GM23248 (cell line): Measurements from ENCODE around the gene RAMP1. TPM values are rescaled to one million over a fixed set of nuclear protein-coding genes. Genes with fewer than 3 reads are reported as not detected.

Source experiments
- DNase-seq: peaks from one replicate; pipeline ENCODE4 v3.0.0-alpha.2; 2015
- H2AFZ ChIP-seq: fragments of 200-600 bp; sonication (generic); 2 replicates; pipeline ENCODE4 v1.6.1; 2016; ENCODE audit warnings: antibody characterized with exemption
- H3F3A ChIP-seq: fragments of 200-600 bp; sonication (generic); 2 replicates; pipeline ENCODE4 v1.6.1; 2016; ENCODE audit warnings: mild to moderate bottlenecking, antibody characterized with exemption, mixed run types; ENCODE audit not compliant: insufficient read depth
- H3K27ac ChIP-seq: fragments of 200-600 bp; sonication (generic); 2 replicates; pipeline ENCODE4 v1.5.1; 2016; ENCODE audit warnings: mild to moderate bottlenecking
- H3K27me3 ChIP-seq: fragments of 200-600 bp; sonication (generic); replicated peaks from 2 replicates; pipeline ENCODE4 v1.6.1; 2016; ENCODE audit warnings: mild to moderate bottlenecking; ENCODE audit not compliant: insufficient read depth
- H3K36me3 ChIP-seq: fragments of 200-600 bp; sonication (generic); 2 replicates; pipeline ENCODE4 v1.6.1; 2016; ENCODE audit warnings: low read depth, mild to moderate bottlenecking
- H3K4me1 ChIP-seq: fragments of 200-600 bp; sonication (generic); 2 replicates; pipeline ENCODE4 v1.6.1; 2016; ENCODE audit warnings: mild to moderate bottlenecking; ENCODE audit not compliant: insufficient read depth
- H3K4me2 ChIP-seq: fragments of 200-600 bp; sonication (generic); one replicate; pipeline ENCODE4 v1.6.1; 2016; ENCODE audit warnings: mild to moderate bottlenecking; ENCODE audit not compliant: unreplicated experiment
- H3K4me3 ChIP-seq: fragments of 200-600 bp; sonication (generic); 2 replicates; pipeline ENCODE4 v1.5.1; 2016; ENCODE audit warnings: mild to moderate bottlenecking
- H3K79me2 ChIP-seq: fragments of 200-600 bp; sonication (generic); 2 replicates; pipeline ENCODE4 v1.6.1; 2016; ENCODE audit warnings: mild to moderate bottlenecking; ENCODE audit not compliant: insufficient read depth
- H3K9ac ChIP-seq: fragments of 200-600 bp; sonication (generic); 2 replicates; pipeline ENCODE4 v1.6.1; 2016; ENCODE audit warnings: mild to moderate bottlenecking
- H3K9me2 ChIP-seq: fragments of 200-600 bp; sonication (generic); 2 replicates; pipeline ENCODE4 v1.6.1; 2016; ENCODE audit warnings: mixed run types, mild to moderate bottlenecking, moderate library complexity; ENCODE audit not compliant: insufficient read depth
- H3K9me3 ChIP-seq: fragments of 200-600 bp; sonication (generic); one replicate; pipeline ENCODE4 v1.6.1; 2017; ENCODE audit warnings: low read depth
- H4K20me1 ChIP-seq: fragments of 200-600 bp; sonication (generic); 2 replicates; pipeline ENCODE4 v1.6.0; 2016; ENCODE audit not compliant: insufficient read depth
- EZH2 ChIP-seq: fragments of 200-600 bp; sonication (generic); IDR thresholded peaks from 2 replicates; pipeline ENCODE4 v1.6.1; 2018; ENCODE audit warnings: antibody characterized with exemption, mild to moderate bottlenecking; ENCODE audit not compliant: insufficient read depth, poor library complexity, severe bottlenecking
- EZH2phosphoT487 ChIP-seq: fragments of 200-600 bp; sonication (generic); IDR thresholded peaks from 2 replicates; pipeline ENCODE4 v1.6.1; 2018; ENCODE audit warnings: antibody characterized with exemption, moderate library complexity, mild to moderate bottlenecking, low read depth; ENCODE audit not compliant: insufficient read depth
- WGBS, 2 experiments: methylation state at CpG; one replicate each; pipeline ENCODE4 v1.1.6; 2015 to 2017; ENCODE audit warnings: low lambda C conversion rate in 2 of 2, low coverage in 1 of 2; ENCODE audit errors: missing lambda C conversion rate in 2 of 2; 5-methylcytosine and 5-hydroxymethylcytosine counted together
- in situ Hi-C: fragments of 300-500 bp; cut with MboI; formaldehyde crosslinking; loops from 2 replicates; pipeline ENCODE4 v1.15.0; 2020
- polyA plus RNA-seq: library from polyadenylated mRNA; unstranded; fragments of >200 nt; fragmentation: Nextera tagmentation; extraction: Ambion mirVana; gene quantifications from 2 replicates; pipeline ENCODE4 v1.2.1, GENCODE V29; 2016
- total RNA-seq: library from RNA; depleted of rRNA; stranded (reverse); fragments of >200 nt; shearing (Covaris generic); gene quantifications from 2 replicates; pipeline ENCODE4 v1.2.3, GENCODE V29; 2014

The RAMP1 gene
- total and polyA plus RNA-seq, 2 experiments from 2014 or later: 4.1 to 11.1 TPM

DNA sequence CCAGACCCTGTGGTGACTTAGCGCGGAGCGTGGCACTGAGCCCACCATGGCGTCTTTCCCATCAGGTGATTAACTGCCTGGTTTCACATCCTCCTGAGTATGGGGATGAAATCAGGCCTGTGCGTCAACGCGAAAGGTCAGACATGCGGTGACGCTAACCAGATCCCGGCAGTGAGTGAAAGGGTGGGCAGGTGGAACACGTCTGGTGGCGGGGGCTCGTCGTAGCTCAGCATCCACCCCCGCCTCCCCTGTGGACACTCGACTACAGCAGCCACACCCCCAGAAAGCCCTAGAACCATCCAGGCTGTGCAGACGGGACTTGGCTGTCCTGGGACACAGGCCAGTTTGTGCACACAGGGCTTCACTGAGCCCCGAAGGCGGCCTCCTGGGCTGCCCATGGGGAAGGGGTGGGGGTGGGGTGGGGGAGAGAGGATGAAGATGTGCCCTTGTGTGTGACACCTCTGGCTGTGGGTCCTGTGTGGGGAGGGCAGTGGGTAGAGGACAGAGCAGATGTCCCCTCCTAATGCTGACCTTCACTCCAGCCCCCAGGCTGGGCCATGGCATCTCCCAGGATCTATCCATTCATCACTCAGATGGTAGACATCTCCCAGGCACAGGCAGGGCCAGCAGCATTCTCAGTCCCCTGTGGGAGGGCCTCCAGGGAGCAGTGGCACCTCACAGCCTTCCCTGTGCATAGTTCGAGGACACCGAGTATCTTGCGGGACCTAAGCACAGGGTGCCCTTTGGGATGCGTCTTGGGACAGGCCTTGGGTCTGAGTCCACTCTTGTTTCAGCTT, 27.5 kb downstream of the RAMP1 start:
- Histone ChIP-seq H3F3A (no peaks in the 10 kb centered on the region), H3K9ac (no peak overlapping the region), H3K27ac (no peak overlapping the region), H3K9me2 (no peaks in the 10 kb centered on the region), H3K79me2 (no peaks in the 10 kb centered on the region), H3K27me3 (no peaks in the 10 kb centered on the region), H3K4me2 (no peak overlapping the region), H2AFZ (no peak overlapping the region), H4K20me1 (no peaks in the 10 kb centered on the region), H3K36me3 (no peaks in the 10 kb centered on the region), H3K9me3 (no peaks in the 10 kb centered on the region), H3K4me3 (no peak overlapping the region), H3K4me1 (peaks cover 9% of the 10 kb centered on the region)
- WGBS, 2 experiments: 77 to 84% methylated on average over 21 to 23 of the region's 23 CpGs
- in situ Hi-C loops: no loop called here
- no peak for DNase-seq
- no peak for TF ChIP-seq EZH2phosphoT487
- no peak for TF ChIP-seq EZH2

DNA sequence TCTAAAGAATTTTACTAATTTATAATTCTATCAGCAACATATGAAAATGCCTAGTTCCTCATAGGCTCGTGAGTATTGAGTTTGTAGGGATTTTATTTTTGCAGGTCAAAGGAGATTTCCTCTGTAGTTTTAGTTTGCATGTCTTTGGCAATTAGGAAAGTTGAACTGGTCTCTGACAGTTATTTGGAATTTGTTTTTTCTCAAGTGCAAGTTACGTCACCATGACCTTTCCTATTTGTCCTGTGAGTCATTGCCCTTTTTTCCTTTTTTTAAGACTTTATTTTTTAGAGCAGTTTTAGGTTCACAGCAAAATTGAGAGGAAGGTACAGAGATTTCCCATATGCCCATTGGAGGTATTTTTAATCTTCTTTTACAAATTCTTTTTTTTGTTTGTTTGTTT, 29.0 kb downstream of the RAMP1 start:
- H3K79me2 ChIP-seq: no peaks in the 10 kb centered on the region
- H3F3A ChIP-seq: no peaks in the 10 kb centered on the region
- in situ Hi-C loops: no loop called here
- H3K9me2 ChIP-seq: no peaks in the 10 kb centered on the region
- no peak overlapping the region for H3K4me3 ChIP-seq
- peak; percentile 83 for DNase-seq
- WGBS, 2 experiments: 34% methylated on average over 2 of the region's 2 CpGs
- peaks cover 9% of the 10 kb centered on the region for H3K4me1 ChIP-seq
- TF ChIP-seq EZH2 (no peak), EZH2phosphoT487 (no peak)
- no peaks in the 10 kb centered on the region for H4K20me1 ChIP-seq
- H3K27me3 ChIP-seq: no peaks in the 10 kb centered on the region
- no peak overlapping the region for H3K9ac ChIP-seq
- no peaks in the 10 kb centered on the region for H3K9me3 ChIP-seq
- H3K27ac ChIP-seq: no peak overlapping the region
- H3K4me2 ChIP-seq: peak overlapping the region; percentile 49
- no peaks in the 10 kb centered on the region for H3K36me3 ChIP-seq
- H2AFZ ChIP-seq: no peak overlapping the region

DNA sequence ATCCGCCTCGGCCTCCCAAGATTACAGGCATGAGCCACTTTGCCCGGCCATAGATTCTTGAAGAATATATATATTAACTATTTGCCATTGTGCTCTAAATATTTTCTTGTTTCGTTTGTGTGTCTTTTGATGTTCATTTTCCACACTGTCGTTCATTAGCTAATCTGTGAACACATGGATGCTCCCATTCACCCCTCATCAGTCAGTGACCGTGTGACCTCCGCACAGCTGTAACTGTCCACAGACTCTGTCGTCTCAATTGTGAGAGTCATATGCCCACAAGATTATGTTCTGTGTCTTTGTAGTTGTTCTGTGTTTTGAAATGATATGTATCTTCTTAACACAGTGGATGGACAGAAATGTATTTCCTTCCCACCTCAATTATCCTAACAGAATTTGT, 29.6 kb downstream of the RAMP1 start:
- Histone ChIP-seq H2AFZ (no peak overlapping the region), H3K27ac (no peak overlapping the region), H3K9me3 (no peaks in the 10 kb centered on the region), H3K4me2 (no peak overlapping the region), H3K9me2 (no peaks in the 10 kb centered on the region), H3K4me1 (peaks cover 9% of the 10 kb centered on the region), H3K27me3 (no peaks in the 10 kb centered on the region), H3K4me3 (no peak overlapping the region), H3K9ac (no peak overlapping the region), H3K79me2 (no peaks in the 10 kb centered on the region), H3K36me3 (no peaks in the 10 kb centered on the region), H3F3A (no peaks in the 10 kb centered on the region), H4K20me1 (no peaks in the 10 kb centered on the region)
- DNase-seq: no peak
- 83 to 85% methylated on average over 8 of the region's 8 CpGs for WGBS, 2 experiments
- in situ Hi-C loops: no loop called here
- TF ChIP-seq EZH2phosphoT487: no peak

DNA sequence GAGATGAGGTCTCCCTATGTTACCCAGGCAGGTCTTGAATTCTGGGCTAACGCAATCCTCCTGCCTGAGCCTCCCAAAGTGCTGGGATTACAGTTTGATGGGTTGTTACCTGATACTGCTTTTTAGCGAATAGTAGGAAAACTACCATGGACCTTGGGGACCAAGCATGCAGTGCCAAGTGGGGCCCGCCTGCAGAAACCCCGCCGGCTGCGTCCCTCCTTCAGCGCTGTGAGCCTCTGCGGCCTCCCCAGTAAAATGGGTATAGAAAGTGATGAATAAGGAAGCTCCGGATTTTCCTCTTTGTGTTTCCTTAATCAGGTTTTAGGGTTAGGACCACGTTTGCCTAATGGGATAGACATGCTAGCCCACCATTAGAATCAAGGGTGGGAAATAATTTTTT, 30.4 kb downstream of the RAMP1 start:
- no peak for DNase-seq
- Histone ChIP-seq H3K9me2 (no peaks in the 10 kb centered on the region), H3K27me3 (no peaks in the 10 kb centered on the region), H3K4me2 (no peak overlapping the region), H3K4me1 (peaks cover 9% of the 10 kb centered on the region), H3K36me3 (no peaks in the 10 kb centered on the region), H3K9ac (no peak overlapping the region), H2AFZ (no peak overlapping the region), H3K79me2 (no peaks in the 10 kb centered on the region), H3K9me3 (no peaks in the 10 kb centered on the region), H4K20me1 (no peaks in the 10 kb centered on the region), H3F3A (no peaks in the 10 kb centered on the region), H3K27ac (no peak overlapping the region), H3K4me3 (no peak overlapping the region)
- WGBS, 2 experiments: 97% methylated on average over 10 of the region's 10 CpGs
- in situ Hi-C loops: no loop called here
- no peak for TF ChIP-seq EZH2
- no peak for TF ChIP-seq EZH2phosphoT487
